Stimulated activated CD4-positive, alpha-beta T cell treated with anti-CD3 and anti-CD28 coated beads, Interleukin-2, amount 100 ng/mL, for 24 hours (primary cell): ENCODE data around the gene CEP57L1.
"Not testable (repeated sequence)": the region's sequence is repeated elsewhere in the genome, so short reads cannot be mapped to it uniquely, and the experiment has no call there.

Experiments
- DNase-seq, 2 donors: peaks; one replicate each; pipeline ENCODE4 v3.0.0-alpha.2; 2020

The CEP57L1 gene

DNA sequence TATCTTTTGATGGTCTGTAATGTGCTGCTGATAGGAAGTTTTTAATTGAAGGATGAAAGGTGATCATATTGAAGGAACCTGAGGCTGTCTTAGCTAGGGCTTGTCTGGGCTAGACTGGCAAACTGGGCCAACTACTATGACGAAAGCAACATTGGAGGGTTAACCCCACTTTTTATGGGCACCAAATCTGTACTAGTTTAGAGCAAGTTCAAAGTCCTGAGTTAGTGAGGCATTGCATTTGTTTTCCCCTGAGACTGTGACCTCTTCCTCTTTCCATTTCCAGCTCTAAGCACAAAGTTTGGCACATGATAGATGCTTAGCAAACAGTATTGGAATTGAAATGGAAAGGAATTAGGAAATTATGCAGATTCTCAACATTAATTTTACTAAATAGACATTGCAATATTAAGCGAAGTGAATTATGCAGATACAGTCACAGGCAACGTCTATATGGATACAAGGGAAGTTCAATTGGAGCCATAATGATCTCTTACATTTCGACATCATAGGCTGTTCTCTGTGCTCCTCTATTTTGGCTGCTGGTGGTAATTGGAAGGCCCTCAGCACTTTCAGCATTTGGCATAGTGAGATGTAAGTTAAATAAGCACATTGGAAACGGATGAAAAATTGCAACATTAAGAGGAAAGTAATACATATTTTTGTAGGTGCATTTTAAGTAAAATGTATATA is 22.2 kb downstream of the CEP57L1 start:
- no peak for DNase-seq

DNA sequence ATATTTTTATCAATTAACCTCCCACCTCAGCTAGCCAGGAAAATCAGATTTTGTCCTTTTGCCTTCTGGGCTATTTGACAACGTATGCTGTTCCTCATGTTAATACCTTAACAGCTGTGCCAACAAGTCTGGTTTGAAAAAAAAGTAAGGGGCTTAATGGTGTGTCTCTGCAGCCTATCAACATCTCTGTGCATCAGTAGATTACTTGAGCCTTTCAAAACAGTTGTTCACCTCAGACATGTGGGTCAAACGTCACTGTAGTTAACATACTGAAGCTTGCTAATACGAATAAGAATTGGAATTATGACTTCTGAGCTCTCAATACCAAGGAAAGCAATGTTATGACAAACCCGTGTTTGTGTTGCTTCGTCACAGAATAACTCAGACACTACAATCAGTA is 23.0 kb downstream of the CEP57L1 start:
- no peak for DNase-seq

- no peak for DNase-seq
These were observed 23.6 kb downstream of the CEP57L1 start for GRCh38 chr6:109118871-109119354.

DNA sequence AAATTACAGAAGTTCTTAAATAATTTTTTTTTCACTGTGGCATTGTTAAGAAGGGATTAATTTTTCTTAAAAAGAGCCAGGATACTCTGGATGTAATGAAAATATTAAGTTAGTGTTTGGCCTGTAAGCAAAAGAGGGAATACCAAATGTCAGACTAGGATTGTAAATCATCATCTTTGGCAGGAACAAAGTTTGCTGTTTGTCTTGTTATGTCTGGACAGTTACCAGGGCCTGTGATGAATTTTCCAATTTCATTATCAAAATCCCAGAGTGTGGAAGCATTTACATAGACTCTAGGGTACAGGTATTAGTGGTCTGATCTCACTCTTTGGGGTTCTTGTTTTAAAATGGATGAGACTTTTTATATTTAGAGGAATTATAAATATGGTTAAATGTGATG is 26.1 kb downstream of the CEP57L1 start:
- DNase-seq = no peak

- no peak for DNase-seq
These were observed 28.9 kb downstream of the CEP57L1 start for GRCh38 chr6:109124219-109124618.

DNA sequence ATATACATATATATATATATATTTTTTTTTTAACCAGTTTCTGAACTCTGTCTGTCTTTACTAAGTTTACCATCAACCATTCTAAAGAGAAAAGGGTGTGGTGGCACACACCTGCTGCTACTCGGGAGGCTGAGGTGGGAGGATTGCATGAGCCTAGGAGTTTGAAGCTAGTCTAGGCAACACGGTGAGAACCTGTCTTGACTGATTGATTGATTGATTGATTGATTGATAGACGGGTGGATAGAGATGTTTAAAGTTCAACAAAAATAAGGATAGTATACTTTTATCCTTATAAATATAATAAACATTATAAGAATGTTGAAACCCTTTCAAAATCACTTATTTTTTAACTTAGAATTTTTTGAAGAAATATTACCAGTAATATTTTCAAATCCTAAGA is 30.2 kb downstream of the CEP57L1 start:
- no peak for DNase-seq

DNA sequence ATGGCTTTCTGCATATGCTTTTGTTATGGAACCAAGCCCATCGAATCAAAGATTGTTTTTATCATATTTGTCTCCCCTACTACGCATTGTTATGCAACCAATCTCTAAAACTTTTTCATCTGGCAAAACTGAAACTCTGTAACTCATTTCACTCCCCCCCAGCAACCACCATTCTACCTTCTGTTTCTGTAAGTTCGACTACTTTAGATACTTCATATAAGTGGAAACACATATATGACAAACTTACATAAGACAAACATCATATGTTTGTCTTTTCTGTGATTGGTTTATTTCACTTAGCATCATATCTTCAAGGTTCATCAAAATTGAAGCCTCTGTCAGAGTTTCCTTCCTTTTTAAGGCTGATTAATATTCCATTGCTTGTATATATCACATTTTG is 34.8 kb downstream of the CEP57L1 start:
- no peak for DNase-seq

- not testable (repeated sequence) for DNase-seq
These were observed 40.3 kb downstream of the CEP57L1 start for GRCh38 chr6:109135600-109135999.

DNA sequence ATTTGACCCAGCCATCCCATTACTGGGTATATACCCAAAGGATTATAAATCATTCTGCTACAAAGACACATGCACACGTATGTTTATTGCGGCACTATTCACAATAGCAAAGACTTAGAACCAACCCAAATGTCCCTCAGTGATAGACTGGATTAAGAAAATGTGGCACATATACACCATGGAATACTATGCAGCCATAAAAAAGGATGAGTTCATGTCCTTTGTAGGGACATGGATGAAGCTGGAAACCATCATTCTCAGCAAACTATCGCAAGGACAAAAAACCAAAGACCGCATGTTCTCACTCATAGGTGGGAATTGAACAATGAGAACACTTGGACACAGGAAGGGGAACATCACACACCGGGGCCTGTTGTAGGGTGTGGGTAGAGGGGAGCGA is 40.7 kb downstream of the CEP57L1 start:
- DNase-seq = not testable (repeated sequence)

GRCh38 chr6:109136530-109136929 is 41.2 kb downstream of the CEP57L1 start:
- DNase-seq = not testable (repeated sequence)

DNA sequence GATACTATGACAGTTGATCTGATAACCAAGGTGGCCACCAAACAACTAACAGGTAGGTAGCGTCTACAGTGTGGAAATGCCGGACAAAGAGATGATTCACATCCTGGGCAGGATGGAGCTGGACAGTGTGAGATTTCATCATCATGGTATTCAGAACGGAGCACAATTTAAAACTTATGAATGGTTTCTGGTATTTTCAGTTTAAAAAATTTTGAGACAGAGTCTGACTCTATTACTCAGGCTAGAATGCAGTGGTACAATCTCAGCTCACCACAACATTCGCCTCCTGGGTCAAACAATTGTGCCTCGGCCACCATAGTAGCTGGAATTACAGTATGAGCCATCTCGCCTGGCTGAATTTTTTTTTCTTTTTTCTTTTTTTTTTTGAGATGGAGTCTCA is 43.8 kb downstream of the CEP57L1 start:
- DNase-seq = no peak

GRCh38 chr6:109142067-109142466 is 46.8 kb downstream of the CEP57L1 start:
- DNase-seq = not testable (repeated sequence)

DNA sequence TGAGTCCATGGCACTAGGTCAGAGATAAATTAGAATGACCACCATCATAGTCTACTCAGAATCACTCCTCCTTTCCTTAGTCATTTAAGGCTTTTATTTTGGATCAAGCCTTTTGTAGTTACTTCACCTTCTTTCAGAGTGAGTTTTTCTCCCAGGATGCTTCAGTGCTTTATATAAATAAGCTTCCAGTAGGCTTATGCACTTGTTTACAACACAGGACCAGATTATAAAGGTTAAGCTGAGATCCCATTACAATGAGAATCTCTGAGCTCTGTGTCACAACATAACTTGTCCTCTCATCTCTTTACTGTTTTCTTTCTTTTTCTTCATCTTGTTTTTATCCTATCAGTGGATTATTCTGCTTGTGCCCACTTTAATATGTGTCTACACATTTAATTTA is 47.9 kb downstream of the CEP57L1 start:
- no peak for DNase-seq

GRCh38 chr6:109148251-109148650 is 52.9 kb downstream of the CEP57L1 start:
- DNase-seq = not testable (repeated sequence)

DNA sequence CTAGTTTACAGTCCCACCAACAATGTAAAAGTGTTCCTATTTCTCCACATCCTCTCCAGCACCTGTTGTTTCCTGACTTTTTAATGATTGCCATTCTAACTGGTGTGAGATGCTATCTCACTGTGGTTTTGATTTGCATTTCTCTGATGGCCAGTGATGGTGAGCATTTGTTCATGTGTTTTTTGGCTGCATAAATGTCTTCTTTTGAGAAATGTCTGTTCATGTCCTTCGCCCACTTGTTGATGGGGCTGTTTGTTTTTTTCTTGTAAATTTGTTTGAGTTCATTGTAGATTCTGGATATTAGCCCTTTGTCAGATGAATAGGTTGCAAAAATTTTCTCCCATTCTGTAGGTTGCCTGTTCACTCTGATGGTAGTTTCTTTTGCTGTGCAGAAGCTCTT is 53.4 kb downstream of the CEP57L1 start:
- DNase-seq = not testable (repeated sequence)

GRCh38 chr6:109153752-109154151 is 58.4 kb downstream of the CEP57L1 start:
- DNase-seq = no peak

DNA sequence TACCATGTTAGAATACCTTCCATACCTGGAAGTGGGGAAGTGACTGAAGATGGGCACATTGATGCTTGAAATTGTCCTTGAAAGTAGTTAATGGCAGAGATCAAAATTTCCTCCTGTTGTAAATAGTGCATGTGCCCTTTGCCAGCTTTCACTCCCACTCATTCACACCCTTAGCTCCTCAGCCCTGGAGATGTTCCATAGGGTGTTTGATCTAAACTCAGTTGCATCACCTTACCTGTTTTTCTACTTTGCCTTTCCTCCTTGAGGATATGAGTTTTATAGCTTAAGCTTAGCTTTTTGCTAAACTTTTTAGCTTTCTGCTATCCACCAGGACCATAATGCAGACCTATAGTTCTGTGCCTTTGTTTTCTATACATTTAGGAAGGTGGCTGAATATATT is 69.0 kb downstream of the CEP57L1 start:
- DNase-seq = no peak

- no peak for DNase-seq
These were observed 70.2 kb downstream of the CEP57L1 start for GRCh38 chr6:109165392-109165974.

GRCh38 chr6:109166673-109167072 is 71.4 kb downstream of the CEP57L1 start:
- DNase-seq = no peak

- DNase-seq = no peak
These were observed 72.3 kb downstream of the CEP57L1 start for GRCh38 chr6:109167562-109167961.

- no peak for DNase-seq
These were observed 75.0 kb downstream of the CEP57L1 start for GRCh38 chr6:109170333-109170732.

- no peak for DNase-seq
These were observed 76.9 kb downstream of the CEP57L1 start for GRCh38 chr6:109172101-109172746.

DNA sequence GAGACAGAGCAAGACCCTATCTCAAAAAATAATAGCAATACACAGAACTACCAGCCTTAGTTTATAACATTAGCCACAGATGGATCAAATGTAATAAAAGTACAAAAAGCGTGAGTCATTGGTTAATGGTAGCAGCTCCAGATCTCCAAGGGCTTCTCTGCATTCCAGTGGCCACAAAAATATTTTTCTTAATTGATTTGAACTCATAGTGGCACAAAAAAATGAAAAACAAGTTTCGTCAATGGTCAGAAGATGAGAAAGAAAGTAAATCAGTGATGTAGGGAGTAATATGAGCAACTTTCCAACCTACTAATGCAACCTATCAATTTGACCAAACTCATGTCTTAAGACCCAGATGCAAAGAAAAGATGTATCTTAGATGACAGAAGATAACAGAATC is 79.6 kb downstream of the CEP57L1 start:
- DNase-seq = no peak

DNA sequence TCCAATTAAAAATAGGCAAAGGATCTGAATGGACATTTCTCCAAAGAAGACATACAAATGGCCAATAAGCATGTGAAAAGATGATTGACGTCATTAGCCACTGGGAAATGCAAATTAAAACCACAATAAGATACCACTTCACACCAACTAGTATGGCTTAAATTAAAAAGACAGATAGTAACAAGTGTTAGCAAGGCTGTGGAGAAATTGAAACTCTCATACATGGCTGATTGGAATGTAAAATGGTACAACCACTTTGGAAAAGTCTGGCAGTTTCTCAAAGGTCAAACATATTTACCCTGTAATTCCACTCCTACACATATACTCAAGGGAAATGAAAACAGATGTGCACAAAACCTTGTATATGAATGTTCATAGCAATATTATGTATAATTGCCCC is 83.6 kb downstream of the CEP57L1 start:
- no peak for DNase-seq
